SK-N-DZ (cell line): ENCODE measurements around the gene UVSSA.
"Not testable (repeated sequence)": the region's sequence is repeated elsewhere in the genome, so short reads cannot be mapped to it uniquely, and the experiment has no call there.

ENCODE experiments used
- DNase-seq: peaks from one replicate; pipeline ENCODE4 v3.0.0-alpha.2; 2015; ENCODE audit warnings: low spot score

Gene UVSSA

DNA sequence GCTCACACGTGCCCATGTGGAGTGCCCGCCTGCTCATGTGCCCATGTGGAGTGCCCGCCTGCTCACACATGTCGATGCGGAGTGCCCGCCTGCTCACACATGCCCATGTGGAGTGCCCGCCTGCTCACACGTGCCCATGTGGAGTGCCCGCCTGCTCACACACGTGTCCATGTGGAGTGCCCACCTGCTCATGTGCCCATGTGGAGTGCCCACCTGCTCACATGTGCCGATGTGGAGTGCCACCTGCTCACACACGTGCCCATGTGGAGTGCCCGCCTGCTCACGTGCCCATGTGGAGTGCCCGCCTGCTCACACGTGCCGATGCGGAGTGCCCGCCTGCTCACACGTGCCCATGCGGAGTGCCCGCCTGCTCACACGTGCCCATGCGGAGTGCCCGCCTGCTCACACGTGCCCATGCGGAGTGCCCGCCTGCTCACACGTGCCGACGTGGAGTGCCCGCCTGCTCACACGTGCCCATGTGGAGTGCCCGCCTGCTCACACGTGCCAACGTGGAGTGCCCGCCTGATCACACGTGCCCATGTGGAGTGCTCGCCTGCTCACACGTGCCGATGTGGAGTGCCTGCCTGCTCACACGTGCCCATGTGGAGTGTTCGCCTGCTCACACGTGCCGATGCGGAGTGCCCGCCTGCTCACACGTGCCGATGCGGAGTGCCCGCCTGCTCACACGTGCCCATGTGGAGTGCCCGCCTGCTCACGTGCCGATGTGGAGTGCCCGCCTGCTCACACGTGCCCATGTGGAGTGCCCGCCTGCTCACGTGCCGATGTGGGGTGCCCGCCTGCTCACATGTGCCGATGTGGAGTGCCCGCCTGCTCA is 47.8 kb downstream of the UVSSA start:
- DNase-seq = not testable (repeated sequence)

DNA sequence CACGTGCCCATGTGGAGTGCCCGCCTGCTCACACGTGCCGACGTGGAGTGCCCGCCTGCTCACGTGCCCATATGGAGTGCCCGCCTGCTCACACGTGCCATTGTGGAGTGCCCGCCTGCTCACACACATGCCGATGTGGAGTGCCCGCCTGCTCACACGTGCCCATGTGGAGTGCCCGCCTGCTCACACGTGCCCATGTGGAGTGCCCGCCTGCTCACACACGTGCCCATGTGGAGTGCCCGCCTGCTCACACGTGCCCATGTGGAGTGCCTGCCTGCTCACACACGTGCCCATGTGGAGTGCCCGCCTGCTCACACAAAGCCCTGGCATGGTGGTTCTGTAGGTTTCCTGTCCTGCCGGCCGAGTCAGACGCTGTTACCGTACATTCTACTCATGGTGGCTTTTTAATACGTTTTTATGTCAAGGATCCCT is 48.4 kb downstream of the UVSSA start:
- not testable (repeated sequence) for DNase-seq

DNA sequence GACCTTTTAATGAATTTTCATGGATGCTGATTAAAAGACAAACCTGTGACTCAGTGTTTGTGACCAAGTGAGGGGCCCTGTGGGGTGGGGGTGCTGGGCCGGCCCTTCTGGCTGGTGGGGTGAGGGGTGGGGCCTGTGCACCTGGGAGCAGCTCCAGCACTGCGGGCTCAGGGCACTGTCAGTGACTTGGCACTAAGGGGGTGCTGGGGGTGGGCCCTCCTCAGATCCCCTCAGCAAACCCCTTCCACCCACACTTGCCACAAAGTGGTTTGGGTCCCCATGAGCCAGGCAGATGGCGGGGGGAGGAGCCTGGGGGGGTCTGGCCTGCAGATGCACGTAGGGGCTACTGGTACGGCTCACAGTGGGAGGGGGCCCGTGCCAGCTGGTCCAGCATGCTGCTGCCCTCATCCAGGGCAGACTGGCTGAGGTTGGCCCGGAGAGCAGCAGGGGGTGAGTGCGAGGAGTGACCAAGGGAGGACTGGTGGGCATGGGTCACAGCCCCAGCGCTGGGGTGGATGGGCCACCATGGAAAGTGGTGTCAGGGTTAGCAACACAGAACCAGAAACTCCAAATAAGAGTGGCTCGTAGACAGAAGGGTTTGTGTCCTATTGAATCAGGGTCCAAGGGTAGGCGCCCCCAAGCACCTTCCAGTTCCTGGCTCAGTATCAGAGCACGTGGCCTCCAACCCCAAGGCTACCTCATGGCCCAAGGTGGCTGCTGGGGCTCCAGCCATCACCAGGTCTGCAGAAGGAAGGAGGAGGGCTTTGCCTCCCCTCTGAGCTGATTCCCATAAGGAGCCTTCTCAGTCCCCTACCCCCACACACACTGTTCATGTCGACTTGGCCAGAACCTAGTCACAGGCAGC is 49.2 kb downstream of the UVSSA start:
- no peak for DNase-seq

DNA sequence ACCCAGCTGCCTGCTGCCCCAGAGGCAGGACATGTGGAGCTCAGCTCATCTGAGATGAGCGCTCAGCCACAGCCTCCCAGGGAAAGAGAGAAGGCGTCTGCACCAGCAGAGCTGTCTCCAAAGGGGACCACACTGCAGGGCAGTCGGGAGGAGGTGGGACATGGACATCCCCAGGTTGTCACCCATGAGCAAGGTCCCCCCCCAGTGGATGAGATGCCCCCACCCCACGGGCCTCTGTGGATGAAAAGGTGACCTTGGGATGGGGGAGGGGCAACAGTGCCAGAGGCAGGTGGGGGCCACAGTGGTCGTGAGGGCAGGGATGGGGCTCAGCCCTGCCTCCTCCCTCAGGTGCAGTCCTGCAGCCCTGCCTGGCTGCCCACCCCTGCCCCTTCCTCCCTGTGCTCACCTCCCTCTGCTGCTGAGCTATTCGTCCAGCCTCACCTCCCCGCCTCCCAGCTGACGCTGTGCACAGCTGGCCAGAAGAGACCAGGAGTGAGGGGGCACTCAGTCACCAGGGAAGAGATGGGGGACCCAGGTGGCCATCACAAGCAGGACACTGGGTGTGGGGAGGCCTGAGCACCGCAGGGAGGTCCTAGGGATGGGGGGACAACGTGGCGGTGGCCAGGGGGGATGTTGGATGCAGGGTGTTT is 49.9 kb downstream of the UVSSA start:
- DNase-seq = no peak

DNA sequence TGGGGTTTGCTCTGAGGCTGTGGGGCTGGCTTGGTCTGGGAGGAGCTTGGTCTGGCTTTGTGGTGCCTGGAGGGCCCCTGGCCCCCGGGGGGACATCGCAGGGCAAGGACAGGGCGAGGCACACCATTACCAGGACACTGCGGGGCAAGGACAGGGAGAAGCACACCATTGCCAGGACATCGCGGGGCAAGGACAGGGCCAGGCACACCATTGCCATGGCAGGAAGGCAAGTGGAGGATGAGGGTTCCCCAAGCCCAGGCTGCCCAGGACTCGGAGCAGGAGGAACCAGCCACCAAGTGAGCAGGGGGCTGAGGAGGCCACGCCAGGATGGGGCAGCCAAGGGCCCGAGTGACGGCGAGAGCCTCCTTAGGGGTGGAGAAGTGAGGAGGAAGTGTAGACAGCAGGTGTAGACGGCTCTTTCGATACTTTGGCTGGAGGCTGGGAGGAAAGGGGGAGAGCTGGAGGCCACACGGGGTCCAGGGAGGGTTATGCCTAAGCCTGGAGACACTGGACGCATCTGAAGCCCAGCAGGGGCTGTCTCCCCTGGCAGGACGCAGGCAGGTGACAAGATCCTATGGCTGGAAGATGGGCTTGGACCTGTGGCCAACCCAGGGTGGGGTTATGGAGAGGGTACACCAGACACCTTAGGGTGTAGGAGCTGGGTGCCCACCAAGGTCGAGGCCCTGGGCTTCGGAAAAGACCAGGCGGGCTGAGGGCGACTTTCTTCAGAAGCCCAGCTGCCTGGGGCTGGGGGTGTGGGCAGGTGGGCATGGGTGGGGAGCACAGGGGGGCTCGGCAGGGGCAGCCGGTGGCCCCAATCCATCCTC is 51.9 kb downstream of the UVSSA start:
- DNase-seq = no peak

DNA sequence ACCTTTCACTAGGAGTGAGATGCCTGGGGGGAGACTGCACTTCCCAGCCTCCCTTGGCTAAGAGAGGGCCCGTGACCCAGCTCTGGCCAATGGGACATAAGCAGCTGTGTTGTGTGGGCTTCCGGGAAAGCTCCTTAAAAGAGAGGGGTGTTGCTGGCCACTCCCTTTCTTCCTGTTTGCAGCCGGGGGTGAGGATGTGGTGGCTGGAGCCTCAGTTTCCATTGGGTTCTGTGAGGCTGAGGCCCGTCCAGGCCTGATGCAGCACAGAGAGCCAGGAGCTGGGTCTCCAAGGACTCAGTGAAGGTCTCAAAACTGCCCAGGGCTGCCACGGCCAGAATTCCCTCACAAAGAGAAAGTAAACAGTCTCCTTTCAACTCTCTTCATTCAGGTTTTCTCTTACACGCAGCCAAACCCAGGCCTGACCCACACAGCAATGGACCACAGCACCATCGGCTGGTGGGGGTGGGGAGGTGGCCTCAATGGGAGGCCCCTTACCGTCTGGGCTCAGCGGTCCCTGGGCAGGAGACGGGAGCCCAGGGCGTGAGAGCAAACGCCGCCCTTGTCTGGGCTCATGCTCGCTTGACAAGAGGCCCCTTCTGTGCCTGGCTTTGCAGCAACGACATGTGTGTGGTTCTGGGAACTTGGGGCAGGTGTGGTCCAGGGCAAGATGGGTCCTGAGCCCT is 52.6 kb downstream of the UVSSA start:
- no peak for DNase-seq

DNA sequence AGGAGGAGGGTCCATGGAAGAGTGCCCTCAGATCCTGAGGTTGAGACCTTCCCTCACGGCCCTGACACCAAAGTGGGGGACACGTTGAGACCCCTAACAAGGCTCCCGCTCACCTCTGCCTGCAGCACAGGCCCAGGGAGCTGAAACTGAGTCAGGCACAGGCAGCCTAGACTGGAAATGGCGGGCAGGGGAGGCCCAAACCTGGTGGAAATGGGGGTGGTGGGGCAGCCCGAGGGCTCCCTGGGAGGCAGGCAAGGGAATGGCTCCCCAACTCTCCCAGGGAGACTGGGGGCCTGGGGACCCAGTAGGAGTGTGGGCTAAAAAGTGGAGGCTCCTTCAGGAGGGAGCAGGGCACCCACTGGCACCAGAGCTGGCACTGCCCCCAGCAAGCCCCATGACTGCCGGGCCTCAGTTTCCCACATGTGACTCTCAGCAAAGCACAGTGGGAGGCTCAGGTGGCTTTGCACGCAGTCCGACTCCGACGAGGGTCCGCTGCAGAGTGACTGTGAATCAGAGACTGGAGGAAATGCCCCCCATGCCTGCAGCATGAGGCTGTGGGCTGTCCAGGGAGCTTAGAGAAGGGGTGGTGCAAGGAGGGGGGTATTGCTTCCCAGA is 53.3 kb downstream of the UVSSA start:
- no peak for DNase-seq

DNA sequence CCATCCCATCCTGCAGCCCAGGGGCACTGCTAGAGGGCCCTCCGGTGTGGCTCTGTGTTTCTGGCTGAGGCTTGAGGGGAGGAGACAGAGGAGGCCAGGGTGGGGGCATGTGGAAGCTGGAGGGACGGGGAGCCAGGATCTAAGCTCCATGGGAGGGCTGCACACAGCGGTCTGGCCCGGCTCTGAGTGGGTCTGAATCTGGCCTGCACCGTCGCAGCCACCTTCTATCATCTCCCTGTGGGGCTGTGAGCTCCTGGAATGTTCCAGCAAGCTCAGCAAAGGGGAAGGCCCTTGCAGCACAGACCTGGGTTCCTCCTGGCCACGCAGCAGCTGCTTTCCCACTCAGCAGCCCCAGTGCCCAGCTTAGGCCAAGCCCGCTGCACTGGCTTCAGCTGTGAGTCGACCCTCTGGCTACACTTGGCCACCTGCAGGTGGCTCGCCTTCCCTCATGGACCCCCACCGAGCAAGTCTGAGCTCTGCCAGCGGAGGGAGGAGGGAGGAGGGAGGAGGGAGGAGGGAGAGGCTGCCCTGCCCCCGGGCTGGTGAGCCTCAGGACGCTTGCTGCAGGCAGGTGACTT is 53.9 kb downstream of the UVSSA start:
- DNase-seq = no peak

DNA sequence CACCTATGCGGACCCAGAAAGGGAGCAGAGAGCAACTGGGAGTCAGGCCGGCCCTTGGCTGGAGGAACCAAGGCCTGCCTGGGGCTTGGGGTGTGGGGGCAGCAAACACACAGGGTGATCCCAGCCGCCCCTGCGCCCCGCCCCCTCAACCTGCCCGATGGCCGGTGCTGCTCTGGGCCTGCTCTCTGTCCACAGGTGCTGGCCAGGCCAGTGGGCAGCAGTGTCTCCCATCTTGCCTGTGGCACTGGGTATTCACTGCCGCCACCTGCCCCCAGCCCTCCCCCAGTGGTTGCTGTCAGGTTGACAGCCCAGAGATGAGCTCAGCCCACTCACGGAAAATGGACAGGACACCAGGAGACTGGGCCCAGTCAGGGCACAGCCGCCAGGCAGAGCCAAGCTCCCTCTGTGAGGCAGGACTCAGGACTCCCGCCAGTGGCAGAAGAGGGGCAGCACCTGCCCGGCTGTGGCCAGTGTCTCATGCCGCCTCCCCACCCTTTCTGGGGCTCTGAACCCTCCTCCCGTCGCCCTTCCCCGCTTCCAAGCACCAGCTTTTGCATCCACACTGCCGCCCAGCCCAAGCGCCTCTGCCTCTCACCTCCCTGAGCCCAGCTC is 54.5 kb downstream of the UVSSA start:
- DNase-seq = no peak

DNA sequence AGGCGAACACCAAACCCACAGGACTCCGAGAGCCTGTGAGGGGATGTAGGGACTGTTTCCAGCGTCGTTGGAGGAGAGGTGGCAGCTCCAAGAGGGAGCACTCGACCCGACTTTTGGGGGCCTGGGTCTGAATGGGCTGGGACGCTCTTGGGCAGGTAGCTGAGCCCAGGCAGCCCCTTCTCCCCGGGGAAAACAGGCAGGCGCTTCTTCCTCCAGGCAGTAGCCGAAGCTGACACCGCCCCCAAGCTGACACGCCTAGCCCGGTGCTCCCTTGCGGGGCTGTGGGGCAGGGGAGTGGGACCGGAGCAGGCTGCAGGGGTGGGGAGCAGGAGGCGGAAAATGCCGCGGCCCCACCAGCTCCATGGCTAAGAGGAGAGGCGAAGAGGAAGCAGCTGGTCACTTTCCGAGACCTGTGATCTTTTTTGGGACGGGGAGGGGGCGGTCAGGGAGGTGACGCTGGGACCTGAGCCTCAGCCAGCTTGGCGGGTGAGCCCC is 55.1 kb downstream of the UVSSA start:
- DNase-seq = no peak

DNA sequence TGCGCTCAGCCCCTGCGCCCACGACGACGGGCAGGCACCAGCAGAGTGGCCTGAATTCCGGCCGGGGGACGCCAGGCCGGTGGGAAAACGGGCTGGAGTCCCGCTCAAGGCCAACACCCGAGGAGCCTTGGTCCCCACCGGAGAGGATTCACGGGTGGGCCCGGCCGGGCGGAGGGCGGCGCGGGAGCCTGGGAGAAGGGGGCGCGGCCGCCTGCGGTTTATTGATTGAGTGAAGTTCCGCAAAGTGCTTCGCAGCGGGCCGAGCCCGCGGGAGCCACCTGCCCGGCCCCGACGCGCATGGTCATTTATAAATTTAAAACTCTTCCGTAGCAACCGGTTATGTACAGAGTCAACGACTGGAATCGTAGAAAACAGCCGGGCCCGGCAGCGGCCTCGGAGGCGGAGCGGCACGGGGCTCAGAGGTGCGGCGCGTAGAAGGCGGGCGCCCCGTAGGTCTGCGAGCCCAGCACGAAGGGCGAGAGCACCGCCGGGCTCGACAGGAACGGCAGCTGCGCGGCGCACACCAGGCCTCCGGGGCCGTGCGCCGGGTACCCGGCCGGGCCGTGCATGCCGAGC is 55.6 kb downstream of the UVSSA start:
- no peak for DNase-seq

DNA sequence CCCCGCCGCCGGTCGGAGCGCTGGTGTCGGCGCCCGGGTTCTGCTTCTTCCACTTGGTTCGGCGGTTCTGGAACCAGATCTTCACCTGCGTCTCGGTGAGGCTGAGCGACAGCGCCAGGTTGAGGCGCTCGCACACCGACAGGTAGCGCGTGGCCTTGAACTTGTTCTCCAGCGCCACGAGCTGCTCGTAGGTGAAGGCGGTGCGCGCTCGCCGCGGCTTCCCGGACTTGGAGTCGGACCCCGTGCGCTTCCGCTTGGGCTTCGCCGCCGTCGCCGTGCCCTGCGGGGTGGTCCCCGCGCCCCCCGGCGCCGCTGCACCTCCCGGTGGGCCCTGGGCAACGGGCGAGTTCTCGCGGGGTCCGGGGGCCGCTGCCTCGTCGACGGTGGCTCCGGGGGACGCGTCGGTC is 56.2 kb downstream of the UVSSA start:
- no peak for DNase-seq

DNA sequence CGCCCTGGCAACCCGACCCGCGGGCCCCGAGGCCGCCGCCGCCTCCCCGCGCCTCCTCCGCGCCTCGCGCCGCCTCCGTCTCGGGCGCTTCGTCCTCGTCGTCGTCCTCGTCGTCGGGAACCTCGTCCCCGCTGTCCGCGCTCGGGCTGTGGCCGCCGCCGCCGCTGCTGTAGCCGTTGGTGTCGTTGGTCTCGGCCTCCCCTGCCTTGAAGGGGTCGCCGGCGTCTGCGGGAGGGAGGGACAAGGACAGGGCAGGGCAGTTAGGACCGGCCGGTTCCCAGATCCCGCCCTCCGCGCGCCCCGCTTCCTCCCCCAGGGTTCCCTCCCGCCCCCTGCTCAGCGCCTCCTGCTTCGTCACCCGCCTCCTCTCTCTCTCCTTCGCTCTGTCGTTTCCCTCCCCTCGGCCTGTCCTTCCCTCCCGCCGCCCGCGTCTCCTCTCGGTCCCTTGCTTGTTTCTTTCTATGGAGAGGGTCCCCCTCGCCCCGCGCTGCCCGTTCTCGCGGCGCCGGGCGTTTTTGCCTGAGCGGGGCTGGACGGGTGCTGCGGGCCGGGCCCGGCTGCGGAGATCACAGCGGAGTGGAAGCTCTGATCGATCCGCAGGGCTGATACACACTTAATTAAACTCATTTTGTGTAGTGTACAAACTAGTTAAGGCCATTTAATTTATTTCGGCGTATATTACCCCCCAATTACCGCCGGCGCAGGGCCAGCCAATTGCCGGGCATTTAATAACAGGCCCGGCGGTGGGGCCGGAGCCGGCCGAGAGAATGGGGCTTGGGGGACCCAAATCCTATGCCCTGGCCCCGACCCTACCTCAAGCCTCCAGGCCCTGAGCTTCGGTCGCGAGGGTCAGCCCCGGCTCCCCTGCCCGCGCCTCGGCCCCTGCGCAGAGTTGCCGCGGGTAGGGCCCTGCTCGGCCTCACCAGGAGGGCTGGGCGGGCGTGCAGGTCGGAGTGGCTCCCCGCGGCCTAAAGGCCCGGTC is 56.9 kb downstream of the UVSSA start:
- no peak for DNase-seq

DNA sequence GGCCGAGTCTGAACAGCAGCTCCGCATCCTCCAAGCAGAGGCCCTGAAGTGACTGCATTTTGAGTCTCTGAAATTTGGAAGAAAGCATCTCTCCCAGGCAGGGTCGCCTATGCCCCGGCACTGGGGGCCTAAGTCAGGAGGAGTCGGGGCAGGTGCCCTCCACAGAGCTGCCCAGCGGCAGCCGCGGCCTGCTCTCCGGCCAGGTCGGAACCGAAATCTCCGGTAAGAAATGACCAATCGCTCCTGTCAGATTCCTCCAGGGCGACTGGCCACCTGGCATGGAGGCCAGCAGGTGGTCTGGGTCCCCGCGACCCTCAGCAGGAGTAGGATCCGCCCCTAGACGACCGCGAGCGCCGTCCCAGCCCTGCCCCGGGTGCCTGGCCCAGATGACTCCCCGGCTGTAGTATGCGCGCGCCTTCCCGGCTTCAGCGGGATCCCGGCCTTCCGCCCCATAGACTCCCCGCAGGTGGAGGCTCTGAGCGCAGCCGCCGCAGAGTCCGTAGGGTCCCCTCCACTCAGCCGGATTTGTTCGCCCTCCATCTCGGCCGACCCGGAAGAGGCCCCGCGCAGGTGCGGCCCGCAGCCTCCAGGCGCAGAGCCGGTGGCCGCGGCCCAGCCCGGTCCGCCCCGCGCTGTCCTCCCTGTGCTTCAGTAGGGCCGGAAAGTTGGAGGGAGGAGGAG is 57.7 kb downstream of the UVSSA start:
- DNase-seq = no peak

DNA sequence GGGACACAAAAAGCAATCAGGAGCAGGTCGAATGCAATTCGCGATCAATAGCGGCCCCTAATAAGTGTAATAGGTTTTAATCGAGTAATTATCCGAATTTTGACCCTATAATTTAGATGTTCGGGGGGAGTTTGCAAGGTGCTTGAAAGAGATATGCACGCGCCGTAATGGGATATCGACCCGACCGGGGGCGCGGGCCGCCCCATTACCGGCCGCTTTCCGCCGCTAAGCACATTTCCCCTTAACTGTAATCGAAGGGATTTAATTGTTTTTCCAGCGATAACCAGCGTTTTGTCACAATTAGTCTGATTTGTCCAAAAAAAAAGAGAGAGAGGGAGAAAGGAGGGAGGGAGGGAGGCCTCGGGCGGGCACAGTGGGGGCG is 58.2 kb downstream of the UVSSA start:
- DNase-seq = no peak

DNA sequence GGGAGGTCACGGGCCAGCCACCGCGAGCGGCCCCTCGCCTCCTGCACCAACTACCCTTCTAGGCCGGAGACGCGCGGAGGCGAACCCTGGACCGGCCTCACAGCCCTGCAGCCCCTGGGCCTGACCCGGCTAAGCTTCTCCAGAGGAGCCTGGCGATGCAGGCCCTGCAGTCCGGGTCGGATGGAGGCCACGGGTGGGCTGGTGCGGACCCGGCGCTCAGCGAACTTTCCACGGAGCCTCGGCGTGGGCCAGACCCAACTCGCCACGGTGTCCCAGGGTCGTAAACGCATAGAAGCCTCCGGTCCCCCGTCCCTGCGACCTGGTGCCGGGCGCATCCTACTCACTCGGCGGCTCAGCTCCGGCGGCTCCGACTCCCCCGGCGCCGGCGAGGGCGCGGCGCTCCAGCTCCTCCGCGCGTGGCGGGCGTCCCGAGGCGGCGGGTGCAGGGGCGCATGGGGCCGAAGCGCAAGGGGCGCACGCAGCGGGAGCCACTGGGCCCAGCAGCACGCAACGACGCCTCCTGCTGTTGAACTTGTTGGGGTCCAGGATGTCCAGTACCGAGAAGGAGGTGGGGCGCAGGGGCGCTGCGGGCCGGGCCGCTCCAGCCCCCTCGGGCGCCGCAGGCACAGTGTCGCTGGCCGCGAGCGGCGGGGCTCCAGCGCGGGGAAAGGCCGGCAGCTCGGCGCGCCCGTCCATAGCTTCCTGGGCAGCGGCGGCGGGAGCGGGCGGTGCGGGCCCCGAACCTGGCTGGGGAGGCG is 58.8 kb downstream of the UVSSA start:
- DNase-seq = no peak
